Stimulated activated CD4-positive, alpha-beta T cell treated with anti-CD3 and anti-CD28 coated beads, Interleukin-4, amount 100 ng/mL, for 24 hours (primary cell): ENCODE data around the gene LDAF1.
"Not testable (repeated sequence)": the region's sequence is repeated elsewhere in the genome, so short reads cannot be mapped to it uniquely, and the experiment has no call there.

Experiments
- DNase-seq: peaks from one replicate; pipeline ENCODE4 v3.0.0-alpha.2; 2020

LDAF1 gene

DNA sequence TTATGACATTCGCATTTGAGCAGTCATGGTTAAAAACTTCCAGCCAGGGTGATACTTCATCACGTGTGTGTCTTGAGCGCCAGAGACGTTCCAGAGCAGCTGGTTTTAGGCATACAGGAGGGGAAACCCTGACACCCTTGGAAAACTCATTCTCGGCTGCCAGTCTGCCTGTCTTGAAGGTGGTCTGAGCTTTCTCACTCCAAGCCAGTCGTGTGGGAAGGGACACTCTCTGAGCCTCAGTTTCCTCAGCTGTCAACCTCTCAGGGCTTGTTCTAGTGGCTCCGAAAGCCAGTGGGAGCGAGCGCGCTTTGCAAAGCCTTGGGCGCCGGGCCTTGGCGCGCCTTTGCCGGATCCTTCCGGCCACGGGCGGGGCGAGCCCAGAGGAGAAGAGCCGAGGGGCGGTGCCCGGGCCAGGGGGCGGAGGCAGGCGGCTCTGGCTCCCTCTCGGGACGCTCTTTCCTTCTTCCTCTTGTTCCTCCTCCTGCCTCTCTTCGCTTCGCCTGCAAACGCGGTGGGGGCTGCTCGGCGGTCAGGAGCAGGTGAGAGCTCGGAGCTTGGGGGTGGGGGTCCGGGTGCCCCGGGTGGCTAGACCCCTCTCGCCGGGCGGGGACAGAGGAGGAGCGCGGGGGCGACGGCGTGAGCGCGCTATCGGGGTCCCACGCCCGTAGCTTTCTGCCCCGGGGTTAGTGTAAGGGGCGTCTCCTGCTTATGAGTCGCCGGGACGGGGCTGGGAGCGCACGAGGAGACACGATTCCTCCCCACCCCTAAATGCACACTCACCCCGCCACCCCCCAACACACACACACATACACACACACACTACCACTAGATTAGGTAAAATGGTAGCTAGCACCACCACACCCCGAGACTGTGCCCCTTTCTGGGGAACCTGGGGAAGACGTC lies at the start of gene LDAF1:
LDAF1 (plus strand) TSS at position 467 of the 903 bp plus-strand sequence. CDS start 2,509 bp downstream, outside the sequence.
- DNase-seq = peak; percentile 78

DNA sequence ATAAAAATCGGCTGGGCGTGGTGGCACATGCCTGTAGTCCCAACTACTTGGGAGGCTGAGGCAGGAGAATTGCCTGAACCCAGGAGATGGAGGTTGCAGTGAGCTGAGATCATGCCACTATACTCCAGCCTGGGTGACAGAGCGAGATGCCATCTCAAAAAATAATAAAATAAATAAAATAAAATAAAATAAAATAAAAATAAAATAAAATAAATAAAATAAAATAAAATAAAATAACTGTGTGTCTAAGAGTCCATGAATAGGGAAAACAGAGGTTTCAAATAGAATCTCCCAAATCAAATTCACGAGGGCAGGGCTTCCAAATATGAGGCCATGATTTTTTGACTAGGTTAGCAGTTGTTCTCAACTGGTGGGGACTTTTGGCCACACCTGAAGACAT lies 42.9 kb upstream of the LDAF1 start:
- not testable (repeated sequence) for DNase-seq

DNA sequence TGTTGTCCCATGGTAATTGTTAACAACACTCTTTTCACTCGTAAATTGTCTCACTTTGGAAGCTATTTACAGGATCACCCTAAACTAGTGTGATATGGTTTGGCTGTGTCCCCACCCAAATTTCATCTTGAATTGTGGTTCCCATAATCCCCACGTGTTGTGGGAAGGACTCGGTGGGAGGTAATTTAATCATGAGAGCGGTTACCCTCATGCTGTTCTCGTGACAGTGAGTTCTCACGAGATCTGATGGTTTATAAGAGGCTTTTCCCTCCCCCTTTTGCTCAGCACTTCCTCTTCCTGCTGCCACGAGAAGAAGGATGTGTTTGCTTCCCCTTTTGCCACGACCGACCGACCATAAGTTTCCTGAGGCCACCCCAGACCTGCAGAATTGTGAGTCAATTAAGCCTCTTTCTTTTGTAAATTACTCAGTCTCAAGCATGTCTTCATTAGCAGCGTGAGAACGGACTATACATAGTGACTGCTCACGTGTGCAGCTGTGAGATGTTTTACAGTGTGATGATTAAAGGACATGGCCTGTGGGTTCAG lies 42.3 kb upstream of the LDAF1 start:
- peak; percentile 9 for DNase-seq

DNA sequence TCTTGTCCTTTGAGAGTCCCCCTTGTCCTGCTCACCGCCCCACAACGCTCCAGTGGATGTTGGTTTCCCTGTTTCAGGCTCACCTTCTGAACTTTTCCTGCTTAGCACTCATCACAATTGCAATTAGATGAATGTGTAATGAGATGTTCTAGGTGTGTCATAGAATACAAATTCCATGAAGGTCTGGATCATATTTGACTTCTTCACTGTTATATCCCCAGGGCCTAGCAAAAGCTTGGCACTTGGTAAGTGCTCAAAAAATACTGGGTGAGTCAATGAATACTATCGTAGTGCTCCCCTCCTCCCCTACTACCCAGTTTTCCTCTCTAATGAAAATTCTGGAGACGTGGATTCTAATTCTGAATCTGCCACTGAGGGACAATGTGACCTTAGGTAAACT lies 40.9 kb upstream of the LDAF1 start:
- no peak for DNase-seq

DNA sequence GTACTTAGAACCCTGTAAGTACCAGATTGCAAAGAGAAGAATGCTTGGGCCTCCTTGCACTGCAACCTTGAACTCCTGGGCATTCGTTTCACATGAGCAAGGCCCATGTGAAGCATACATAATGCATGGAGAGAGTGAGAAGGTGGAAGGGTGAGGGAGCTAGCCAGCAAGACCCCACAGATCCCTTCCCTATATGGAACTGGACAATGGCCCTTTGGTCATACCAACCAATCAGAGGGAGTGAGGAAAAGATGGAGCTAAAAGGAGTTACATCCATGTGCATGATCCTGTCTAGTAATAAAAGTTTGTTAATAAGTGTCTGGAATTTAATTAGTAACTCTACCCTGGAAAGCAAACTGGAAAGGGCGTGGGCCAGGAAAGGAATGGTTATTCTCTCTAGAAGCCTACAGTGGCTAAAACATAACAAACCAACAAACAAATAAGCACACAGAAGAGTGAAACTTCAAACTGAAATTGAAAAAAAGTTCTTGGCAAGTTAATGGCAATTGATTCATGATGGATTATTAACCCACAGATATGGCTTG lies 37.4 kb upstream of the LDAF1 start:
- no peak for DNase-seq

DNA sequence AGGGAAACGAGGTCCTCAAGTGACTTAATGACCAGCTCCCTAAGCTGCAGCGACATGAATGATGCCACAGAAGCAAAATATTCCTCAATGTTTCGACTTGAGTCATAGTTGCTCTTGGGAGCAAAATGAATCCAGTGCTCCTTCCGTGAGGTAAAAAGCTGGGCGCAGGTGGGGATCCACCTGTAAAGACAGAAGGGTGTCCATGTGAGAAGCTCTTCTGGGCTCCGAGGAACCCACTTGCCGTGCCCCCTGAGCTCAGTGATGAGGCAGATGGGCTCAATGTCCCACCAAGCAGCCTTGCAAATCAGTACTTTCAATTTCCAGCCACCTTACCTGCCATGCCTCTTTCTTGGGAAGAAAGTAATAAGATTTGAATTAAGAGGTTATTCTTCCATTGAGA lies 33.3 kb upstream of the LDAF1 start:
- no peak for DNase-seq

DNA sequence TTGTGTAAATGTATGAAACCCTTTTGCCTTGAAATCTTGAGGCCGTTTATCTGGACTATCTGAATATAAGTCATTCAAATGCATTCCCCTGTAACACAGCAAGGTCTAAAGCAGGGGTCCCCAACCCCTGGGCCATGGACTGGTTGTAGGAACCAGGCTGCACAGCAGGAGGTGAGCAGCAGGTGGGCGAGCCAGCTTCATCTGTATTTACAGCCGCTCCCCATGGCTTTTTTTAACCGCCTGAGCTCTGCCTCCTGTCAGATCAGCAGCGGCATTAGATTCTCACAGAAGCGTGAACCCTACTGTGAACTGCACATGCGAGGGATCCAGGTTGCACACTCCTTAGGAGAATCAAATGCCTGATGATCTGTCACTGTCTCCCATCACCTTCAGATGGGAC lies 32.0 kb upstream of the LDAF1 start:
- DNase-seq = no peak

DNA sequence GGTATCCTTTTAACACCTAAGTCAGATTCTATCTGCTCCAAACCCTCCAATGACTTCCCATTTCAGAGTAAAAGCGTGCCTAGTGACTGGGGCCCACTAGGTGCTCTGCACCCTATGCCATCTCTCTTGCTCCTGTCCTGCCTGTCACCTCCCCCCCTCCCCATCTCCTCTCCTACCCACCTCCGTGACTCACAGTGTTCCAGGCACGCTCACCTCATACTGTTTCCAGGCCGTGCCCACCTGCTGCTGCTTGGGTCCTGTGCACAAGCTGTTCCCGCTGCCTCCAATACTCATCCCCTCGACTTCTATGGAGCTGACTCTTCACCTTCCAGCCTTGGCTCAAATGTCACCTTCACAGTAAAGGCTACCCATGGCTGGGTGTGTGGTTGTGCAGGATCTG lies 29.5 kb upstream of the LDAF1 start:
- no peak for DNase-seq

DNA sequence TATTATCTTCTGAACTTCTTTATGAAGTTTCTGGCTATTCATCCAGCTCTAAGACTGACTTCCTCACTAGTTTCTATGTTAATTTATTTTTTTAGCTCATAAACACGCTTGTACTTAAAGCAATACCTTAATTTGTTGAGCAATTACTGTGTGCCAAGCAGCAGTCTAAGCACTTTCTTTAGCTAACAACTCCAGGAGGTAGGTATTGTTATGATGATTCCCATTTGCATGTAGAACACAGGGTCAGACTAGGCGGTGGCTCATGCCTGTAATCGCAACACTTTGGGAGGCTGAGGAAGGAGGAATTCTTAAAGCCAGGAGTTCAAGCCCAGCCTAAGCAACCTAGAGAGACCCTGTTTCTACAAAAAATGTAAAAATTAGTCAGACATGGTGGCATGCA lies 27.7 kb upstream of the LDAF1 start:
- no peak for DNase-seq

DNA sequence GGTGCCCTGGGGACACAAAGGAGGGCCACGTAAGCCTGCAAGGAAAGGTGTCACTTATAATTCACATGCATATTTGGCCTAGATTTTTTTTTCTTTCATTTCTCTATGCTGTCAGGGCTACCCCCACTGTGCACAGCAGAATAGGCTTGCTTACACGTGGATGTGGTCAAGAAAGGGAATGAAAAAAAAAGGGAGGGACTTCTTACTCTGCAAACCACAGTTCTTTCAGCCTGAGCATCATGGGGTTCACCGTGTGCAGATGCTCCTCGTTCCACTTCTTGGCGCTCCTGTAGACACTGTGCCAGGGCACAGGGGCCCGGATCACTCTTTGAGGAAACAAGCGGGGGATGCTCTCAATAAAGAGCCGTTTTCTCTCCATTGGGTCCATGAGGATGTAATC lies 24.4 kb upstream of the LDAF1 start:
- DNase-seq = no peak

DNA sequence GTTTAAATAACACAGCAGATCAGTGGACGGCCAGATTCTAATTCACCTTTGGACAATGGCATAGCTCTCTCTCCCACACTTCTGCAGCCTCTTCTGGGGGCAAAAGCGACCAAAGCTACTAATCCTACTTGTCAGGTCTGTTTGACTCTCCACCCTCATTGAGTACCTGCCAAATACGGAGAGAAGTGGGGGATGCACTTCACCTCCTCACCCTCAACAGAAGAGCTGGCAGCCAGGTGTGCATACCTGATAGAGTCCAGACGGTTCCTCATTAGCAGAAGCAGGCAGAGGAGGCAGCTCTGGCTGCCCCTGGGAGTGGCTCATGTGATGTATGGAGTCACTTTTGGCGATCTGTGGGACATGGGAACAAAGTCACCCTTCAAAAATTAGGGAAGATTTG lies 12.7 kb upstream of the LDAF1 start:
- DNase-seq = no peak

DNA sequence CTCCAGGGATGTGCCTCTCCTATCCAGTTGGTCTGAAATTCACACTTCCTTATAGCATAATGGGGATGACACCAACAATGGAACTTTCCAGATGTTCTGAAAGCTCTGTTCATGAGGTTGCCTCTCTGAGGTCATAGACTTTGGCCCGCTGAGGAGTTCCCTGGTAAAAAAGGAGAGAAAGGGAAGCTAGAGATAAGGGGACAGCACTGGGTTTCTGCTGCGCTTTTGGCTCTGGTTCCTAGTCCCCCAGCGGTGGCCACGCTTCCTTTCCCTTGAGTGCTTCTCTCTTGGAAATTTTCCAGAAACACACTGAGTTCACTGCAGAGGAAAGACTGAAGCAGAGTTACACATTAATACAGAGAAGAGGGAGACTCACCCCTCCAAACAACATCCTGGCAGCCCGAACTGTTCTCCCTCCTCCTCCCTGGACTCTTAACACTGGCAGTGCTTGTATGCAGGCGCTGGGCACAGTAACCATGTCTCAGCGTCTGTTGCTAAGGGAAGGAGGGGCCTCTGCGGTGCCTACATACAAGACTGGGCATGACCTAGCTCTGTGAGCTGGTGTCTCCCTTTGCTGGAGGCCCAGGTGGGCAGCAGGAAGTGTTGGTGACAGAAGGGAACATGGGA lies 8.0 kb upstream of the LDAF1 start, which contains the start of gene DNAH3:
DNAH3 (minus strand) TSS at position 472 of the 627 bp plus-strand sequence. CDS start 527 bp downstream, outside the sequence.
- no peak for DNase-seq

DNA sequence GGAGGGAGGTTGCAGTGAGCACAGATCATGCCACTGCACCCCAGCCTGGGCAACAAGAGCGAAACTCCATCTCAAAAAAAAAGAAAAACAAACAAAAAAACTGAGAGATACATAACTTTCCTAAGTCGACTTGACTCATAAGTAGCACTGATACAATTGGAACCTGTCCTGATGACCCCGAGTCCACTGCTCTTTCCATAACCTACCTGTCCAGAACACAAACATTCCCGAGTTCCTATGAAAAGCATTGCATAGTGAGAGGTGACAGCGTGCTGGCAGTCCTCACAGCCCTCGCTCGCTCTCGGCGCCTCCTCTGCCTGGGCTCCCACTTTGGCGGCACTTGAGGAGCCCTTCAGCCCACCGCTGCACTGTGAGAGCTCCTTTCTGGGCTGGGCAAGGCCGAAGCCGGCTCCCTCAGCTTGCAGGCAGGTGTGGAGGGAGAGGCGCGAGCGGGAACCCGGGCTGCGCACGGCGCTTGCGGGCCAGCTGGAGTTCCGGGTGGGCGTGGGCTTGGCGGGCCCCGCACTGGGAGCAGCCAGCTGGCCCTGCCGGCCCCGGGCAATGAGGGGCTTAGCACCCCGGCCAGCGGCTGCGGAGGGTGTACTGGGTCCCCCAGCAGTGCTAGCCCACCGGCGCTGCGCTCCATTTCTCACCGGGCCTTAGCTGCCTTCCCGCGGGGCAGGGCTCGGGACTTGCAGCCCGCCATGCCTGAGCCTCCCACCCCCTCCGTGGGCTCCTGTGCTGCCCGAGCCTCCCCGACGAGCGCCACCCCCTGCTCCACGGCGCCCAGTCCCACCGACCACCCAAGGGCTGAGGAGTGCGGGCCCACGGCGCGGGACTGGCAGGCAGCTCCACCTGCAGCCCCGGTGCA lies 6.1 kb upstream of the LDAF1 start:
- DNase-seq = not testable (repeated sequence)

DNA sequence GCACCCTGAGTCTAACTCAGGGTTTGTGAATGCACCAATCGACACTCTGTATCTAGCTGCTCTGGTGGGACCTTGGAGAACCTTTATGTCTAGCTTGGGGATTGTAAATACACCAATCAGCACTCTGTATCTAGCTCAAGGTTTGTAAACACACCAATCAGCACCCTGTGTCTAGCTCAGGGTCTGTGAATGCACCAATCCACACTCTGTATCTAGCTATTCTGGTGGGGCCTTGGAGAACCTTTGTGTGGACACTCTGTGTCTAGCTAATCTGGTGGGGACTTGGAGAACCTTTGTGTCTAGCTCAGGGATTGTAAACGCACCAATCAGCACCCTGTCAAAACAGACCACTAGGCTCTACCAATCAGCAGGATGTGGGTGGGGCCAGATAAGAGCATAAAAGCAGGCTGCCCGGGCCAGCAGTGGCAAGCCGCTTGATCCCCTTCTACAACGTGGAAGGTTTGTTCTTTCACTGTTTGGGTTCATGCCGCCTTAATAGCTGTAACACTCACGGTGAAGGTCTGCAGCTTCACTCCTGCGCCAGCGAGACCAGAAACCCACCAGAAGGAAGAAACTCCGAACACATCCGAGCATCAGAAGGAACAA lies 5.2 kb upstream of the LDAF1 start:
- DNase-seq = not testable (repeated sequence)

DNA sequence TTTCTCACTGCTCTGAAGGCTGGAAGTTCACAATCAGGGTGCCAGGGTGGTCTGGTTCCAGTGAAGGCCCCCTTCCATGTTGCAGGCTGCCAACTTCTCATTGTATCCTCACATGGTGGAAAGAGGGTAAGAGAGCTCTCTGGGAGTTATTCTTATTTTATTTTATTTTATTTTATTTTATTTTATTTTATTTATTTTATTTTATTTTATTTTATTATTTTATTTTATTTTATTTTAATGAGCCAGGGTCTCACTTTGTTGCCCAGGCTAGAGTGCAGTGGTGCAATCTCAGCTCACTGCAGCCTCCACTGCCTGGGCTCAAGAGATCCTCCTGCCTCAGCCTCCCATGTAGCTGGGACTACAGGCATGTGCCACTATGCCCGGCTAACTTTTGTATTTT lies 2.5 kb upstream of the LDAF1 start:
- DNase-seq = not testable (repeated sequence)

DNA sequence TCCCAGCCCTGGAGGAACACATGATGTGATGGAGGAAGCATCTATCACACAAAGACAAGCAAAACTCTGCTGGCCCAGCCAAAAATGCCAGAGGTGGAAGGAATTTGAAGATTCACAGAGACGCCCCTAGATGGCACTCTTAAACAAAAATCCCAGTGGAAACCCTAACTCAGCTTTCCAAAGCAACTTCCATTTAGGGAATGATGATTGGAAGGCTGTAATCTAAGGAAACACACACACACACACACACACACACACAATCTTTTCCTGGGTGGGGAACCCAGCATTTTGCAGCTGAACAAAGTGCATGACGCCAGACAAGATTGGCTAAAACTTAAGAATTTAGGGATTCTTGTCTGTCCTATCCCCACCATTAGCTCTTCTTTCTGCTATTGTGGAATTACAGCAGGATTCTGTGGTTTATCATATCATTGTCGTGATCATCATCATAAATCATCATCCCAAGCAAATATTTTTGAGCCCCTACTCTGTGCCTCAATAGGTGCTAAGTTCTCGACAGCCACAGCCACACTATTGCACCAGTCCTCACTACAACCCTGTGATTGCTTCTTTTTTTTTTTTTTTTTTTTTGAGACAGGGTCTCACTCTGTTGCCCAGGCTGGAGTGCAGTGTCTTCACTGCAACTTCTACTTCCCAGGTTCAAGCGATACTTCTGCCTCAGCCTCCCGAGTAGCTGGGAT lies 1.6 kb upstream of the LDAF1 start:
- peak; percentile 4 for DNase-seq

DNA sequence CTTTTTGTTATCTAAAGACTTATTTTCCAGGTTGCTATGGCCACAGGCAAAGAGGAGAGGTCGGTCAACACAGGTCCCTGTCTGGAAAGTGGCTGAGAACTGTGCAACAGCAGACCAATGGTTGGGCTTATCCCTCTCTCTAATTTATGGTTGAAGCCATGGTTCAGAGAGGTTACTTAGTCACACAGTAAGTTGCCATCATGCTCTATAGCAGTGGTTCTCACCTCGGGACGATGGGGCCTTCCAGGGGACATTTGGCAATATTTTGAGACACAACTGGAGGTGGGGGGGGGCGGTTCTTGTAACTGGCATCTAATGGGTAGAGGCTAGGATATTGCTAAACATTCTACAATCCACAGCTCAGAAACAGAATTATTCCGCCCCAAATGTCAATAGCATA lies 842 bp upstream of the LDAF1 start:
- no peak for DNase-seq

DNA sequence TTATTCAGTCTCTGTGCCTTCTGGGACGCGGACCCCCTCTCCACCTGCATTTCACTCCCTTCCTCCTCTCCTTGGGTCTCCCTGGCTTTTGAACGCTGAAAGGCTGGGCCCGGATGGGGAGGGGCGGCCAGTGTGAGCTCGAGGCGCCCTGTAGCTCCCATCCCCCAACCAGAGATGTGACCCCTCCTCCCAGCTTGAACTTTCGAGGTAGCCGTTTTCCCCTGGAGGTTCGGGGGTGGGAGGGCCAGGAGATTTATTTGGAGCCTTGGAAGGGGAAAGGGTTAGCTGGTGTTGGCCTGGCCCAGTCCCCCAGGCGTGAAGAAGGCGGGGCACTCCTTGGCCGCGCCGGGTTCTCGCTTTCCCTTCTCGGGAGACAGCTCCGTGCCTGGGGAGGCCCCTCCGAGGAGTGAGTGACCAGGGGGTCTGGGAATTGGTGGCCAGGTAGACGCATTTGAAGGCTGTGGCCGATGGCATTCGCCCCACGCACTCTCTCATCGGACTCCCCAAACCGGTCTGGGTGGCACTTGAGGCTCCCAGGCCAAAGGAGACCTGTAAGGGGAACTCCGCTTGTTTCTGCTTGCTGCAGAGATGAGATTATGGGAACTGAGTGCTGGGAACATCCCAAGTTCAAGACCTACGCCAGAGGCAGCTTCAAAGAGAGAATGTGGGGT lies 942 bp downstream of the LDAF1 start:
- peak; percentile 10 for DNase-seq

DNA sequence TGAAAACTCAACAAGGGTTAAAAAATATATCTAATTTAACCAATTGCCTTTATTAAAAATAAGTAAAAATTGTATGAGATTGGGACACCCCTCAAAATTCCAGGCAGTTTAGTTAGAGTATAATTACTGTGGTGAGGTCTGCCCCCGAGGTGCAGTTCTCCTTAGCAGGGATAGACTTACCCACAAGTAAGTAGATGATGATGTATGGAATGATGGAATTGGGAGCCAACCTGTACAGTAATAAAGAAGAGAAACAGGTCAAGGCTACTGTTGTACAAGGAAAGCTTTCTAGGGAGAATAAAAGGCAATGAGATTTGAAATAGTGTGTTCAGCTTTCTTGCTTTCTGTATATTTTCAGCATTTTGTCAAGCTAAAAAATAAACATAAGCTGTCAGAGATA lies 1.8 kb downstream of the LDAF1 start:
- DNase-seq = no peak

DNA sequence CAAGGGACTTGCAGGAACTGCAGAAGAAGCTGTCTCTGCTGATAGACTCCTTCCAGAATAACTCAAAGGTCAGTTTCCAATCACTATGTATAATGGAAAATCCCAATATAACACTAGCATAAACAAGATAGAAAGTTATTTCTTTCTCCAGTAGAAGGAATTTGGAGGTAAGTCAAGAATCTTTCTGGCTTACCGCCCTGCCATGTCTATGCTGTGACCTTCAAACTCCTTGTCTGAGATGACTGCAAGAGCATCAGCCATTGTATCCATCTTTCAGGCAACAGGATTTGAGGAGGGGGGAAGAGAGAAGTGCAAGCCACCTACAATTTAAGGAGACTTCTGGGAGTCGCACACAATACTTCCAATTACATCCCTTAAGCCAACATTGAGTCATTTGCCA lies 2.7 kb downstream of the LDAF1 start:
- no peak for DNase-seq

DNA sequence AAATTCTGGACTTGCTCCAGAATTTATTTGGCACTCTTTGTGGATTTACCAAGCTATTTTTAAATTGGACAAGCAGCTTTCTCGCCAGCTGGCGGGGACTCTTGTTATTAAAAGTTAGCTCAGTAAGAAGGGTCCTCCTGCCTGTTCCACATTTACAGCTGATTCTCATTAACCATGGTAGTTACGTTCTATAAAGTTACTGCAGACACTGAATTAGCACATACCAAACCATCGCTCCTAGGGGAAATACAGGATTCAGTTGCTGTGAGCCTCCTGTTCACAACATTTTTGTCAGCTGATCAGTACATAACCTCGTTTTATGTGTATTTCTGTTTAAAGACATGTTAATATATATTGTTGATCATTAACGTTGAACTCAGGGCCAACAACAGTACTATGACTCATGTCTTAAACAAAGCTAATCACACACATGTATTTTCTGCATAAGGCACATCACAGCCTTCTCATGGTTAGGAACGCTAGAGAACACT lies 4.2 kb downstream of the LDAF1 start:
- DNase-seq = no peak
